GM12892 (cell line): Measurements from ENCODE around the gene CIC.
"Not testable (repeated sequence)": the region's sequence is repeated elsewhere in the genome, so short reads cannot be mapped to it uniquely, and the experiment has no call there.

Experiments
- DNase-seq: peaks from one replicate; pipeline ENCODE4 v3.0.0; 2011; ENCODE audit not compliant: insufficient read length
- FAIRE-seq: peaks from 2 replicates; lab custom pipeline; 2011; peaks lifted over from hg19 to GRCh38; lab: Jason Lieb, UNC
- POLR2A ChIP-seq: IDR thresholded peaks from 2 replicates; pipeline ENCODE4 v1.6.1; 2011; ENCODE audit warnings: low read depth, low read length, control low read depth
- POLR2AphosphoS5 ChIP-seq: IDR thresholded peaks from 2 replicates; pipeline ENCODE4 v1.6.1; 2011; ENCODE audit warnings: low read depth, low read length, control low read depth
- TAF1 ChIP-seq: IDR thresholded peaks from 2 replicates; pipeline ENCODE4 v1.6.1; 2011; ENCODE audit warnings: low read depth, mild to moderate bottlenecking, control low read depth, low read length, borderline replicate concordance

Gene CIC

GRCh38 chr19:42326969-42327368, 57.9 kb downstream of the CIC start:
- no peak for DNase-seq
- TF ChIP-seq POLR2AphosphoS5 (no peak), POLR2A (no peak)
- FAIRE-seq = no peak

- no peak for TF ChIP-seq TAF1
- TF ChIP-seq POLR2A = no peak
- no peak for TF ChIP-seq POLR2AphosphoS5
- DNase-seq = no peak
- FAIRE-seq = no peak
These were observed 58.3 kb downstream of the CIC start for GRCh38 chr19:42327381-42327780.

- TF ChIP-seq POLR2A (no peak), TAF1 (no peak), POLR2AphosphoS5 (no peak)
- DNase-seq (no peak), FAIRE-seq (no peak)
These were observed 59.1 kb downstream of the CIC start for GRCh38 chr19:42328106-42328505.

- TF ChIP-seq TAF1 = no peak
- TF ChIP-seq POLR2AphosphoS5 = no peak
- TF ChIP-seq POLR2A = no peak
- FAIRE-seq (no peak), DNase-seq (no peak)
These were observed 59.8 kb downstream of the CIC start for GRCh38 chr19:42328854-42329253.

- TF ChIP-seq TAF1 (no peak), POLR2A (no peak), POLR2AphosphoS5 (no peak)
- FAIRE-seq (no peak), DNase-seq (no peak)
These were observed 61.2 kb downstream of the CIC start for GRCh38 chr19:42330241-42330711.

- DNase-seq, FAIRE-seq: not testable (repeated sequence)
These were observed 62.3 kb downstream of the CIC start for GRCh38 chr19:42331333-42331732.

- FAIRE-seq (no peak), DNase-seq (no peak)
- TF ChIP-seq POLR2A (no peak), POLR2AphosphoS5 (no peak), TAF1 (no peak)
These were observed 63.0 kb downstream of the CIC start for GRCh38 chr19:42332059-42332458.

GRCh38 chr19:42333018-42333417, 64.0 kb downstream of the CIC start:
- FAIRE-seq (no peak), DNase-seq (no peak)
- TF ChIP-seq POLR2AphosphoS5 (no peak), POLR2A (no peak), TAF1 (no peak)

- no peak for FAIRE-seq
- TF ChIP-seq POLR2AphosphoS5 (no peak), POLR2A (no peak), TAF1 (no peak)
- no peak for DNase-seq
These were observed 65.1 kb downstream of the CIC start for GRCh38 chr19:42333975-42334696.

GRCh38 chr19:42334697-42335373, 65.8 kb downstream of the CIC start:
- DNase-seq (no peak), FAIRE-seq (no peak)
- TF ChIP-seq TAF1 = no peak
- no peak for TF ChIP-seq POLR2AphosphoS5
- no peak for TF ChIP-seq POLR2A

GRCh38 chr19:42335374-42335936, 66.4 kb downstream of the CIC start:
- DNase-seq = no peak
- FAIRE-seq = no peak
- TF ChIP-seq TAF1 (no peak), POLR2A (no peak), POLR2AphosphoS5 (no peak)

GRCh38 chr19:42335971-42336370, 66.9 kb downstream of the CIC start:
- DNase-seq (no peak), FAIRE-seq (no peak)
- no peak for TF ChIP-seq POLR2A
- TF ChIP-seq TAF1 = no peak
- TF ChIP-seq POLR2AphosphoS5 = no peak

GRCh38 chr19:42339126-42339860, 70.2 kb downstream of the CIC start:
- not testable (repeated sequence) for FAIRE-seq

GRCh38 chr19:42339922-42340321, 70.9 kb downstream of the CIC start:
- DNase-seq, FAIRE-seq: not testable (repeated sequence)

More at GRCh38 chr19:42339126-42339860, 70.2 kb downstream of the CIC start:
- not testable (repeated sequence) for DNase-seq
